PC-9 (cell line): ENCODE measurements around the gene CD63. TPM values are rescaled to one million over a fixed set of nuclear protein-coding genes. Genes with fewer than 3 reads are reported as not detected.

ENCODE experiments used
- BruUV-seq: library from RNA; stranded (reverse); fragments of 400-500 nt; replicated peaks from 2 replicates; lab custom pipeline; 2021; lab: Mats Ljungman, UMichigan
- CTCF ChIA-PET: fragments of 300-600 bp; sonication (Branson Sonifier 250); formaldehyde crosslinking; loops from one replicate; lab custom pipeline; 2022; ENCODE audit warnings: antibody characterized with exemption; lab: Charles Lee
- POLR2A ChIA-PET: fragments of 300-600 bp; sonication (Branson Sonifier 250); formaldehyde crosslinking; loops from one replicate; lab custom pipeline; 2022; ENCODE audit warnings: antibody characterized with exemption; ENCODE audit not compliant: unreplicated experiment; lab: Charles Lee
- DNase-seq, 2 experiments: peaks; one replicate each; pipeline versions ENCODE4 v3.0.0 to v3.0.0-alpha.2; 2015 to 2022; ENCODE audit warnings: mixed read lengths in 1 of 2
- H2AFZ ChIP-seq: fragments of 200-600 bp; sonication (generic); 2 replicates; pipeline ENCODE4 v1.8.1; 2017; ENCODE audit warnings: antibody characterized with exemption
- H3F3A ChIP-seq: fragments of 200-600 bp; sonication (generic); 2 replicates; pipeline ENCODE4 v1.8.1; 2017; ENCODE audit warnings: antibody characterized with exemption, mild to moderate bottlenecking, low read depth; ENCODE audit not compliant: insufficient read depth
- H3K27ac ChIP-seq: fragments of 200-600 bp; sonication (generic); 2 replicates; pipeline ENCODE4 v1.6.1; 2016; ENCODE audit warnings: mixed run types
- H3K27me3 ChIP-seq: fragments of 200-600 bp; sonication (generic); 2 replicates; pipeline ENCODE4 v1.6.1; 2016; ENCODE audit warnings: low read depth, mixed run types; ENCODE audit not compliant: insufficient read depth
- H3K36me3 ChIP-seq: fragments of 200-600 bp; sonication (generic); 2 replicates; pipeline ENCODE4 v1.6.1; 2016; ENCODE audit warnings: low read depth, mixed run types
- H3K4me1 ChIP-seq: fragments of 200-600 bp; sonication (generic); replicated peaks from 2 replicates; pipeline ENCODE4 v1.6.1; 2016; ENCODE audit warnings: mixed run types; ENCODE audit not compliant: insufficient read depth
- H3K4me2 ChIP-seq: fragments of 200-600 bp; sonication (generic); 2 replicates; pipeline ENCODE4 v1.6.1; 2017; ENCODE audit warnings: mixed run types
- H3K4me3 ChIP-seq: fragments of 200-600 bp; sonication (generic); 2 replicates; pipeline ENCODE4 v1.6.1; 2016; ENCODE audit warnings: mixed run types
- H3K79me2 ChIP-seq: fragments of 200-600 bp; sonication (generic); 2 replicates; pipeline ENCODE4 v1.6.1; 2017; ENCODE audit warnings: low read depth, mixed run types
- H3K9me2 ChIP-seq: fragments of 200-600 bp; sonication (generic); 2 replicates; pipeline ENCODE4 v1.8.1; 2017; ENCODE audit warnings: mild to moderate bottlenecking; ENCODE audit not compliant: insufficient read depth
- H3K9me3 ChIP-seq: fragments of 200-600 bp; sonication (generic); 2 replicates; pipeline ENCODE4 v1.8.1; 2016; ENCODE audit warnings: low read depth; ENCODE audit not compliant: insufficient read depth
- H4K20me1 ChIP-seq: fragments of 200-600 bp; sonication (generic); 2 replicates; pipeline ENCODE4 v1.8.1; 2017; ENCODE audit not compliant: insufficient read depth
- CTCF ChIP-seq: fragments of 200-600 bp; sonication (generic); conservative IDR thresholded peaks from 2 replicates; pipeline ENCODE4 v1.6.1; 2017; ENCODE audit warnings: mixed run types, antibody characterized with exemption, mild to moderate bottlenecking, moderate library complexity
- EZH2 ChIP-seq: fragments of 200-600 bp; sonication (generic); IDR thresholded peaks from 2 replicates; pipeline ENCODE4 v1.8.0; 2017; ENCODE audit warnings: antibody characterized with exemption, low read depth
- intact Hi-C: fragments of 100-400 bp; cut with micrococcal nuclease; formaldehyde crosslinking; loops from one replicate; pipeline ENCODE4 v1.10.0; 2022; ENCODE audit not compliant: unreplicated experiment
- total RNA-seq: library from RNA; stranded (reverse); gene quantifications from 2 replicates; pipeline ENCODE4 v1.2.3, GENCODE V29; 2021

CD63 gene
- total RNA-seq, 1 experiment from 2014 or later: 434 TPM

- BruUV-seq: TSS peak; percentile 32
- DNase-seq: peak; percentile 75 to 92
- TF ChIP-seq EZH2 (no peak), CTCF (no peak)
- H3K36me3 ChIP-seq: no peaks in the 10 kb centered on the region
- peak within 1 kb of the TSS; percentile 99 for H2AFZ ChIP-seq
- CTCF ChIA-PET: interaction anchor here (0.5 to 0.6 kb wide), 2 partner anchors 211 to 257 kb away, joined by 3 to 24 read pairs; no protein-coding TSS in a partner anchor
- intact Hi-C loops: no loop called here
- H3K4me2 ChIP-seq: peak within 1 kb of the TSS; percentile 89
- POLR2A ChIA-PET: interaction anchor here (0.6 kb wide), 2 partner anchors 35 to 291 kb away, joined by 3 to 33 read pairs; a partner anchor contains a TSS
- peaks cover 12% of the 10 kb centered on the region; the same call in 1 of the 2 replicates for H3K27me3 ChIP-seq
- peaks cover 36% of the 10 kb centered on the region for H3K4me1 ChIP-seq
- peaks cover 26% of the 10 kb centered on the region for H3F3A ChIP-seq
- H3K9me3 ChIP-seq: no peaks in the 10 kb centered on the region
- peak within 1 kb of the TSS; percentile 100 for H3K4me3 ChIP-seq
- H3K27ac ChIP-seq: peak within 1 kb of the TSS; percentile 87
- H3K79me2 ChIP-seq: peaks cover 5% of the 10 kb centered on the region; the same call in 1 of the 2 replicates
- H4K20me1 ChIP-seq: no peaks in the 10 kb centered on the region
- H3K9me2 ChIP-seq: no peaks in the 10 kb centered on the region
These were observed 12.8 kb downstream of the CD63 start, which contains the start of gene BLOC1S1 for GRCh38 chr12:55715833-55716581. Gene BLOC1S1 (plus strand): TSS chr12:55716046. CDS start chr12:55716052, 6 bp downstream.

- TF ChIP-seq EZH2: no peak
- TF ChIP-seq CTCF: no peak
- Histone ChIP-seq H3K9me2 (no peaks in the 10 kb centered on the region), H3K4me3 (peak overlapping the region; percentile 100), H3K27me3 (peaks cover 19% of the 10 kb centered on the region; the same call in 1 of the 2 replicates), H3K79me2 (peaks cover 5% of the 10 kb centered on the region; the same call in 1 of the 2 replicates), H2AFZ (peak overlapping the region; percentile 99), H3K9me3 (no peaks in the 10 kb centered on the region), H3K36me3 (no peaks in the 10 kb centered on the region), H3K4me2 (peak overlapping the region; percentile 89), H3K4me1 (peaks cover 30% of the 10 kb centered on the region), H3K27ac (peak overlapping the region; percentile 87; the same call in 1 of the 2 replicates), H4K20me1 (no peaks in the 10 kb centered on the region), H3F3A (peaks cover 19% of the 10 kb centered on the region)
- ChIA-PET CTCF (interaction anchor here (0.5 to 0.6 kb wide), 2 partner anchors 212 to 258 kb away, joined by 3 to 24 read pairs; no protein-coding TSS in a partner anchor), POLR2A (interaction anchor here (0.6 kb wide), 1 partner anchor 34 kb away, joined by 33 read pairs; a partner anchor contains a TSS)
- intact Hi-C loops: no loop called here
- no peak for DNase-seq
- TSS peak; percentile 84 for BruUV-seq
These were observed 13.5 kb downstream of the CD63 start for GRCh38 chr12:55715169-55715764.

- BruUV-seq: no TSS peak
- H3K27ac ChIP-seq: no peak overlapping the region
- peak in 1 of 2 experiments; percentile 51 for DNase-seq
These were observed 15.1 kb downstream of the CD63 start for GRCh38 chr12:55713721-55714120.

More at GRCh38 chr12:55713721-55714120, 15.1 kb downstream of the CD63 start:
- no peaks in the 10 kb centered on the region for H3K36me3 ChIP-seq
- ChIA-PET CTCF (interaction anchor here (0.6 kb wide), 1 partner anchor 57 kb away, joined by 4 read pairs; no protein-coding TSS in a partner anchor), POLR2A (no interaction called here)
- peaks cover 19% of the 10 kb centered on the region for H3F3A ChIP-seq
- H3K27me3 ChIP-seq: peaks cover 35% of the 10 kb centered on the region
- no peaks in the 10 kb centered on the region for H3K9me2 ChIP-seq
- H3K4me1 ChIP-seq: peaks cover 24% of the 10 kb centered on the region
- intact Hi-C loops: no loop called here
- H3K4me2 ChIP-seq: no peak overlapping the region
- H3K9me3 ChIP-seq: no peaks in the 10 kb centered on the region
- TF ChIP-seq EZH2: no peak
- TF ChIP-seq CTCF: no peak
- H3K4me3 ChIP-seq: no peak overlapping the region
- peaks cover 5% of the 10 kb centered on the region; the same call in 1 of the 2 replicates for H3K79me2 ChIP-seq
- H2AFZ ChIP-seq: no peak overlapping the region
- no peaks in the 10 kb centered on the region for H4K20me1 ChIP-seq
